MM.1S (cell line): ENCODE measurements around the gene NEBL.

Source experiments
- DNase-seq: peaks from one replicate; pipeline ENCODE4 v3.0.0-alpha.2; 2015
- H2AFZ ChIP-seq: fragments of 300-600 bp; sonication (generic); 2 replicates; pipeline ENCODE4 v1.6.0; 2016; ENCODE audit warnings: antibody characterized with exemption, low read length
- H3F3A ChIP-seq: fragments of 300-600 bp; sonication (generic); 2 replicates; pipeline ENCODE4 v1.6.1; 2016; ENCODE audit warnings: mild to moderate bottlenecking, antibody characterized with exemption, low read length, moderate library complexity, mixed read lengths; ENCODE audit not compliant: insufficient read depth
- H3K27ac ChIP-seq: fragments of 300-600 bp; sonication (generic); 2 replicates; pipeline ENCODE4 v1.5.1; 2016; ENCODE audit warnings: mild to moderate bottlenecking, low read length
- H3K27me3 ChIP-seq: fragments of 300-600 bp; sonication (generic); replicated peaks from 2 replicates; pipeline ENCODE4 v1.6.0; 2016; ENCODE audit warnings: low read length; ENCODE audit not compliant: insufficient read depth
- H3K36me3 ChIP-seq: fragments of 300-600 bp; sonication (generic); replicated peaks from 2 replicates; pipeline ENCODE4 v1.6.1; 2016; ENCODE audit warnings: mild to moderate bottlenecking, low read length, mixed read lengths; ENCODE audit not compliant: insufficient read depth
- H3K4me1 ChIP-seq: fragments of 300-600 bp; sonication (generic); 2 replicates; pipeline ENCODE4 v1.6.1; 2016; ENCODE audit warnings: low read length, mixed read lengths
- H3K4me2 ChIP-seq: fragments of 300-600 bp; sonication (generic); 2 replicates; pipeline ENCODE4 v1.6.0; 2016; ENCODE audit warnings: low read depth, low read length
- H3K4me3 ChIP-seq: fragments of 300-600 bp; sonication (generic); 2 replicates; pipeline ENCODE4 v1.5.1; 2016; ENCODE audit warnings: low read length, mixed read lengths
- H3K79me2 ChIP-seq: fragments of 300-600 bp; sonication (generic); 2 replicates; pipeline ENCODE4 v1.6.1; 2016; ENCODE audit warnings: mixed run types, low read length, mixed read lengths
- H3K9ac ChIP-seq: fragments of 300-600 bp; sonication (generic); 2 replicates; pipeline ENCODE4 v1.6.1; 2016; ENCODE audit warnings: low read length, mixed read lengths
- H3K9me2 ChIP-seq: fragments of 300-600 bp; sonication (generic); replicated peaks from 2 replicates; pipeline ENCODE4 v1.6.1; 2016; ENCODE audit warnings: mild to moderate bottlenecking, low read length, mixed read lengths; ENCODE audit not compliant: insufficient read depth
- H3K9me3 ChIP-seq: fragments of 300-600 bp; sonication (generic); replicated peaks from 2 replicates; pipeline ENCODE4 v1.6.1; 2016; ENCODE audit warnings: mild to moderate bottlenecking, low read length, mixed read lengths; ENCODE audit not compliant: insufficient read depth
- H4K20me1 ChIP-seq: fragments of 300-600 bp; sonication (generic); 2 replicates; pipeline ENCODE4 v1.6.1; 2016; ENCODE audit warnings: mild to moderate bottlenecking, low read length, moderate library complexity, mixed read lengths; ENCODE audit not compliant: insufficient read depth
- EZH2 ChIP-seq: fragments of 300-600 bp; sonication (generic); optimal IDR thresholded peaks from 2 replicates; pipeline ENCODE3; 2017; ENCODE audit warnings: low read depth, mild to moderate bottlenecking, antibody characterized with exemption, low read length, mixed read lengths
- EZH2phosphoT487 ChIP-seq: fragments of 300-600 bp; sonication (generic); IDR thresholded peaks from 2 replicates; pipeline ENCODE4 v1.6.1; 2018; ENCODE audit warnings: antibody characterized with exemption, low read length
- TF ChIP-seq, protein P1 (sequence below): fragments of 300-600 bp; sonication (generic); IDR thresholded peaks from 2 replicates; pipeline ENCODE4 v1.5.1; 2016; ENCODE audit warnings: antibody characterized with exemption, low read length, mixed read lengths

Gene NEBL

DNA sequence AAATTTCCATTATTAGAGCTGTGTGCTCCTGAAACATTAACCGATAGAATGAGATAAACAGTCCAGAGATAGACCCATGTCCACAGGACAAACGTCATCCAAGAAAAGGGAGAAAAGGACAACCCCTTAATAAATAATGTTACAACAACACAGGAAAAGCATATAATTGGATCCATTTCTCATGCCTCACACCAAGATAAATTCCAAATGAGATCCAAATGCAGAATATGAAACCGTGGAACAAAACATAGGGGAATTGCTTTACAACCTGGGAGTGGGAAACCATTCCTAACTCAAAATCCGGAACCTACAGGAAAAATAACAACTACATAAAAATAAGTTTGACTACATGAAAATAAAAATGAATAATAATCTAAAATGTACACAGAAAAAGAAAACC lies 22.4 kb upstream of the NEBL start:
- Histone ChIP-seq H3K4me1 (no peaks in the 10 kb centered on the region), H3K4me2 (no peak overlapping the region), H3K4me3 (no peak overlapping the region)

DNA sequence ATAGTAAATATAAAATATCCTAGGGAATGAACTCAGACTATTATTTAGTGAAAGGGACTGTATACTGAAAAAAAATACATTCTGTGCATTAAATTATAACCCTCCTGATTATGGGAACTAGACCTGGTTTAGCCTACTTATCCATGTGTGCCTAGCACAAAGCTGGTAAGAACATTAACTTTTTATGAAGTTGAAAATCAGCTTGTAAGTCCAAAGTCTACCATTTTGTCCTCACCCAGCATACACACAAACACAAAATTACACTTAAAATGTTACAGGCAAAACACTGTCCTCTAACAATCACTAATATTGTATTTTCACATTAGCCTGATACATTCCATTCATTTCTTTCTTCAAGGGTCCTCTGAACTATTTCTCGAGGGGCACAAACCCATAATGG lies 19.9 kb upstream of the NEBL start:
- DNase-seq, result no peak

More for the DNA sequence above, 22.4 kb upstream of the NEBL start:
- Histone ChIP-seq H3K79me2 (no peaks in the 10 kb centered on the region), H3K27me3 (no peaks in the 10 kb centered on the region), H3K36me3 (no peaks in the 10 kb centered on the region), H3K9me3 (no peaks in the 10 kb centered on the region), H2AFZ (no peak overlapping the region), H3F3A (no peaks in the 10 kb centered on the region), H4K20me1 (no peaks in the 10 kb centered on the region), H3K27ac (no peak overlapping the region), H3K9me2 (no peaks in the 10 kb centered on the region), H3K9ac (no peak overlapping the region)
- TF ChIP-seq, protein P1, sequence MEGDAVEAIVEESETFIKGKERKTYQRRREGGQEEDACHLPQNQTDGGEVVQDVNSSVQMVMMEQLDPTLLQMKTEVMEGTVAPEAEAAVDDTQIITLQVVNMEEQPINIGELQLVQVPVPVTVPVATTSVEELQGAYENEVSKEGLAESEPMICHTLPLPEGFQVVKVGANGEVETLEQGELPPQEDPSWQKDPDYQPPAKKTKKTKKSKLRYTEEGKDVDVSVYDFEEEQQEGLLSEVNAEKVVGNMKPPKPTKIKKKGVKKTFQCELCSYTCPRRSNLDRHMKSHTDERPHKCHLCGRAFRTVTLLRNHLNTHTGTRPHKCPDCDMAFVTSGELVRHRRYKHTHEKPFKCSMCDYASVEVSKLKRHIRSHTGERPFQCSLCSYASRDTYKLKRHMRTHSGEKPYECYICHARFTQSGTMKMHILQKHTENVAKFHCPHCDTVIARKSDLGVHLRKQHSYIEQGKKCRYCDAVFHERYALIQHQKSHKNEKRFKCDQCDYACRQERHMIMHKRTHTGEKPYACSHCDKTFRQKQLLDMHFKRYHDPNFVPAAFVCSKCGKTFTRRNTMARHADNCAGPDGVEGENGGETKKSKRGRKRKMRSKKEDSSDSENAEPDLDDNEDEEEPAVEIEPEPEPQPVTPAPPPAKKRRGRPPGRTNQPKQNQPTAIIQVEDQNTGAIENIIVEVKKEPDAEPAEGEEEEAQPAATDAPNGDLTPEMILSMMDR, result no peak
- TF ChIP-seq EZH2phosphoT487 (no peak), EZH2 (no peak)
- DNase-seq, result no peak

DNA sequence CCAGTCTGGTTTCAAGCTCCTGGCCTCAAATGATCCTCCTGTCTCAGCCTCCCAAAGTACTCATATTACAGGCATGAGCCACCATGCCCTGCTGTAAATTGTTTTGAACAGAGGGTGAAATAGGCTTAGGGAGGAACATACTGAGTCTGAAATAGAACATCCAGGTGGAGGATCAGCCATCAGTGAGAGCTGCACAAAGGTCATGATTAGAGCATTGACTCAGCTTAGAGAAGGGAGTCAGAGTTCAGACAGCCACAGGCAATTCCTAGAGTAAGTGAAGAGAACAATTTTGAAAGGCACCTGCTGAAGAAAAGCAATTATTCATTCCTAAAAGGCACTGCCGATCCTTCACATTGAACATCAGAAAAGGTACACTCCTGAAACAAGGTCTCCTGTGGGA lies 15.9 kb upstream of the NEBL start:
- H3K27me3 ChIP-seq, result no peaks in the 10 kb centered on the region
- H3K9me2 ChIP-seq, result no peaks in the 10 kb centered on the region

More for the DNA sequence above, 19.9 kb upstream of the NEBL start:
- Histone ChIP-seq H3K79me2 (no peaks in the 10 kb centered on the region), H3K9ac (no peak overlapping the region), H2AFZ (no peak overlapping the region), H3K9me3 (no peaks in the 10 kb centered on the region), H3K4me3 (no peak overlapping the region), H3K4me2 (no peak overlapping the region), H4K20me1 (no peaks in the 10 kb centered on the region), H3F3A (no peaks in the 10 kb centered on the region), H3K4me1 (no peaks in the 10 kb centered on the region), H3K27me3 (no peaks in the 10 kb centered on the region), H3K27ac (no peak overlapping the region), H3K36me3 (no peaks in the 10 kb centered on the region), H3K9me2 (no peaks in the 10 kb centered on the region)
- TF ChIP-seq, protein P1, result no peak
- TF ChIP-seq EZH2phosphoT487 (no peak), EZH2 (no peak)

More for the DNA sequence above, 15.9 kb upstream of the NEBL start:
- TF ChIP-seq EZH2, result no peak
- TF ChIP-seq, protein P1, result no peak
- Histone ChIP-seq H3K27ac (no peak overlapping the region), H3K79me2 (no peaks in the 10 kb centered on the region), H4K20me1 (no peaks in the 10 kb centered on the region), H3K9ac (no peak overlapping the region), H3F3A (no peaks in the 10 kb centered on the region), H3K9me3 (no peaks in the 10 kb centered on the region), H2AFZ (no peak overlapping the region), H3K36me3 (no peaks in the 10 kb centered on the region), H3K4me2 (no peak overlapping the region), H3K4me3 (no peak overlapping the region), H3K4me1 (no peaks in the 10 kb centered on the region)
- no peak for DNase-seq
